Measurements from ENCODE around the gene CD7.
A peak's percentile ranks its signal among the peaks of the same experiment; 100 is the strongest.

Gene CD7

DNA sequence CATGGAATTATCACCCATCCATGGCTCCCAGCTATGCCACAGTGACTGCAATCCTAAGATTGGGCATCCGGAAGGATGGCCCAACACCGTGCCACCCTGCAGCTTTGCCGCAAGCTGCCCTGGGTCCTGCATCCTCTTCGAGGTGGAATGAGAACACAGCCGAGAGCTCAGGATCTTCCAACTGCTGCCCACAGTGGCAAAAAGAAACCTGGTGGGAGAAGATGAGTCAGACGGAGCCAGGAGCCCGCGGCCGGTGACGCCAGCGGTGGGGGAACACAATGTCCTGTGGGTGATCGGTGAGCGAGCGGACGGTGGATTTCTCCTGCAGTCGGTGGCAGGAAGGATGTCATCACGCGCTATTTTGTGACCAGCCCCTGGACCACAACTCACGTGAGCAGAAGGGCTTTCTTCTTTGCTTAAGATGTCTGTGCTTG, 20.1 kb downstream of the CD7 start (continued):
- TF ChIP-seq KLF8 (tag by site-specific recombination; IDR thresholded peaks at IDR 0.05): no peak
- TF ChIP-seq ZNF560 (tag by site-specific recombination; IDR thresholded peaks at IDR 0.05; ENCODE audit: borderline replicate concordance): no peak
- TF ChIP-seq SCRT1 (tag by site-specific recombination; IDR thresholded peaks at IDR 0.05; ENCODE audit: borderline replicate concordance): no peak
- peak; percentile 32; the same call in 1 of the 2 replicates for TF ChIP-seq ZNF660 (tag by site-specific recombination; IDR thresholded peaks at IDR 0.05)
- TF ChIP-seq, protein P1, sequence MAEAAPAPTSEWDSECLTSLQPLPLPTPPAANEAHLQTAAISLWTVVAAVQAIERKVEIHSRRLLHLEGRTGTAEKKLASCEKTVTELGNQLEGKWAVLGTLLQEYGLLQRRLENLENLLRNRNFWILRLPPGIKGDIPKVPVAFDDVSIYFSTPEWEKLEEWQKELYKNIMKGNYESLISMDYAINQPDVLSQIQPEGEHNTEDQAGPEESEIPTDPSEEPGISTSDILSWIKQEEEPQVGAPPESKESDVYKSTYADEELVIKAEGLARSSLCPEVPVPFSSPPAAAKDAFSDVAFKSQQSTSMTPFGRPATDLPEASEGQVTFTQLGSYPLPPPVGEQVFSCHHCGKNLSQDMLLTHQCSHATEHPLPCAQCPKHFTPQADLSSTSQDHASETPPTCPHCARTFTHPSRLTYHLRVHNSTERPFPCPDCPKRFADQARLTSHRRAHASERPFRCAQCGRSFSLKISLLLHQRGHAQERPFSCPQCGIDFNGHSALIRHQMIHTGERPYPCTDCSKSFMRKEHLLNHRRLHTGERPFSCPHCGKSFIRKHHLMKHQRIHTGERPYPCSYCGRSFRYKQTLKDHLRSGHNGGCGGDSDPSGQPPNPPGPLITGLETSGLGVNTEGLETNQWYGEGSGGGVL (tag by site-specific recombination; IDR thresholded peaks at IDR 0.05): peak; percentile 93
- TF ChIP-seq ZNF112 (tag by site-specific recombination; IDR thresholded peaks at IDR 0.05): no peak
- TF ChIP-seq MYNN (tag by site-specific recombination; IDR thresholded peaks at IDR 0.05; ENCODE audit: borderline replicate concordance): no peak
- peak; percentile 82 for TF ChIP-seq ZNF335 (tag by site-specific recombination; conservative IDR thresholded peaks at IDR 0.05)
- no peak for TF ChIP-seq ZNF555 (tag by site-specific recombination; conservative IDR thresholded peaks at IDR 0.05)
- no peak for TF ChIP-seq ZNF549 (tag by site-specific recombination; IDR thresholded peaks at IDR 0.05)
- no peak for TF ChIP-seq ZNF354C (tag by site-specific recombination; IDR thresholded peaks at IDR 0.05; ENCODE audit: borderline replicate concordance, low read depth)
- TF ChIP-seq ZNF621 (tag by site-specific recombination; IDR thresholded peaks at IDR 0.05): no peak
- no peak for TF ChIP-seq ZFP69B (tag by site-specific recombination; IDR thresholded peaks at IDR 0.05)
- 0 out of 2 replicates have a peak, but pooled peaks have one; percentile 14 for TF ChIP-seq BCL11A (tag by site-specific recombination; IDR thresholded peaks at IDR 0.05; ENCODE audit: low read depth)
- TF ChIP-seq ZNF837 (tag by site-specific recombination; IDR thresholded peaks at IDR 0.05): no peak
- TF ChIP-seq ZBTB17 (tag by site-specific recombination; IDR thresholded peaks at IDR 0.05): peak; percentile 91
- TF ChIP-seq ZIC2 (tag by site-specific recombination; IDR thresholded peaks at IDR 0.05): peak; percentile 33; the same call in 1 of the 2 replicates
- no peak for TF ChIP-seq ZNF48 (tag by site-specific recombination; IDR thresholded peaks at IDR 0.05)
- TF ChIP-seq ZFP37 (tag by site-specific recombination; IDR thresholded peaks at IDR 0.05): no peak
- TF ChIP-seq KLF10 (tag by site-specific recombination; IDR thresholded peaks at IDR 0.05): no peak
- TF ChIP-seq ZNF292 (tag by site-specific recombination; IDR thresholded peaks at IDR 0.05; ENCODE audit: borderline replicate concordance, low read depth): no peak
- TF ChIP-seq, protein P2, sequence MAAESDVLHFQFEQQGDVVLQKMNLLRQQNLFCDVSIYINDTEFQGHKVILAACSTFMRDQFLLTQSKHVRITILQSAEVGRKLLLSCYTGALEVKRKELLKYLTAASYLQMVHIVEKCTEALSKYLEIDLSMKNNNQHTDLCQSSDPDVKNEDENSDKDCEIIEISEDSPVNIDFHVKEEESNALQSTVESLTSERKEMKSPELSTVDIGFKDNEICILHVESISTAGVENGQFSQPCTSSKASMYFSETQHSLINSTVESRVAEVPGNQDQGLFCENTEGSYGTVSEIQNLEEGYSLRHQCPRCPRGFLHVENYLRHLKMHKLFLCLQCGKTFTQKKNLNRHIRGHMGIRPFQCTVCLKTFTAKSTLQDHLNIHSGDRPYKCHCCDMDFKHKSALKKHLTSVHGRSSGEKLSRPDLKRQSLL (tag by site-specific recombination; IDR thresholded peaks at IDR 0.05): no peak
- no peak; the same call in 1 of the 2 replicates for TF ChIP-seq SP7 (tag by site-specific recombination; IDR thresholded peaks at IDR 0.05)
- TF ChIP-seq, protein P3, sequence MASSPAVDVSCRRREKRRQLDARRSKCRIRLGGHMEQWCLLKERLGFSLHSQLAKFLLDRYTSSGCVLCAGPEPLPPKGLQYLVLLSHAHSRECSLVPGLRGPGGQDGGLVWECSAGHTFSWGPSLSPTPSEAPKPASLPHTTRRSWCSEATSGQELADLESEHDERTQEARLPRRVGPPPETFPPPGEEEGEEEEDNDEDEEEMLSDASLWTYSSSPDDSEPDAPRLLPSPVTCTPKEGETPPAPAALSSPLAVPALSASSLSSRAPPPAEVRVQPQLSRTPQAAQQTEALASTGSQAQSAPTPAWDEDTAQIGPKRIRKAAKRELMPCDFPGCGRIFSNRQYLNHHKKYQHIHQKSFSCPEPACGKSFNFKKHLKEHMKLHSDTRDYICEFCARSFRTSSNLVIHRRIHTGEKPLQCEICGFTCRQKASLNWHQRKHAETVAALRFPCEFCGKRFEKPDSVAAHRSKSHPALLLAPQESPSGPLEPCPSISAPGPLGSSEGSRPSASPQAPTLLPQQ (tag by site-specific recombination; IDR thresholded peaks at IDR 0.05): no peak
- TF ChIP-seq ZNF350 (tag by site-specific recombination; IDR thresholded peaks at IDR 0.05): no peak
- TF ChIP-seq, protein P4, sequence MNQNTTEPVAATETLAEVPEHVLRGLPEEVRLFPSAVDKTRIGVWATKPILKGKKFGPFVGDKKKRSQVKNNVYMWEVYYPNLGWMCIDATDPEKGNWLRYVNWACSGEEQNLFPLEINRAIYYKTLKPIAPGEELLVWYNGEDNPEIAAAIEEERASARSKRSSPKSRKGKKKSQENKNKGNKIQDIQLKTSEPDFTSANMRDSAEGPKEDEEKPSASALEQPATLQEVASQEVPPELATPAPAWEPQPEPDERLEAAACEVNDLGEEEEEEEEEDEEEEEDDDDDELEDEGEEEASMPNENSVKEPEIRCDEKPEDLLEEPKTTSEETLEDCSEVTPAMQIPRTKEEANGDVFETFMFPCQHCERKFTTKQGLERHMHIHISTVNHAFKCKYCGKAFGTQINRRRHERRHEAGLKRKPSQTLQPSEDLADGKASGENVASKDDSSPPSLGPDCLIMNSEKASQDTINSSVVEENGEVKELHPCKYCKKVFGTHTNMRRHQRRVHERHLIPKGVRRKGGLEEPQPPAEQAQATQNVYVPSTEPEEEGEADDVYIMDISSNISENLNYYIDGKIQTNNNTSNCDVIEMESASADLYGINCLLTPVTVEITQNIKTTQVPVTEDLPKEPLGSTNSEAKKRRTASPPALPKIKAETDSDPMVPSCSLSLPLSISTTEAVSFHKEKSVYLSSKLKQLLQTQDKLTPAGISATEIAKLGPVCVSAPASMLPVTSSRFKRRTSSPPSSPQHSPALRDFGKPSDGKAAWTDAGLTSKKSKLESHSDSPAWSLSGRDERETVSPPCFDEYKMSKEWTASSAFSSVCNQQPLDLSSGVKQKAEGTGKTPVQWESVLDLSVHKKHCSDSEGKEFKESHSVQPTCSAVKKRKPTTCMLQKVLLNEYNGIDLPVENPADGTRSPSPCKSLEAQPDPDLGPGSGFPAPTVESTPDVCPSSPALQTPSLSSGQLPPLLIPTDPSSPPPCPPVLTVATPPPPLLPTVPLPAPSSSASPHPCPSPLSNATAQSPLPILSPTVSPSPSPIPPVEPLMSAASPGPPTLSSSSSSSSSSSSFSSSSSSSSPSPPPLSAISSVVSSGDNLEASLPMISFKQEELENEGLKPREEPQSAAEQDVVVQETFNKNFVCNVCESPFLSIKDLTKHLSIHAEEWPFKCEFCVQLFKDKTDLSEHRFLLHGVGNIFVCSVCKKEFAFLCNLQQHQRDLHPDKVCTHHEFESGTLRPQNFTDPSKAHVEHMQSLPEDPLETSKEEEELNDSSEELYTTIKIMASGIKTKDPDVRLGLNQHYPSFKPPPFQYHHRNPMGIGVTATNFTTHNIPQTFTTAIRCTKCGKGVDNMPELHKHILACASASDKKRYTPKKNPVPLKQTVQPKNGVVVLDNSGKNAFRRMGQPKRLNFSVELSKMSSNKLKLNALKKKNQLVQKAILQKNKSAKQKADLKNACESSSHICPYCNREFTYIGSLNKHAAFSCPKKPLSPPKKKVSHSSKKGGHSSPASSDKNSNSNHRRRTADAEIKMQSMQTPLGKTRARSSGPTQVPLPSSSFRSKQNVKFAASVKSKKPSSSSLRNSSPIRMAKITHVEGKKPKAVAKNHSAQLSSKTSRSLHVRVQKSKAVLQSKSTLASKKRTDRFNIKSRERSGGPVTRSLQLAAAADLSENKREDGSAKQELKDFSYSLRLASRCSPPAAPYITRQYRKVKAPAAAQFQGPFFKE (tag by site-specific recombination; IDR thresholded peaks at IDR 0.05; ENCODE audit: borderline replicate concordance): no peak
- no peak for TF ChIP-seq ZNF19 (tag by site-specific recombination; IDR thresholded peaks at IDR 0.05; ENCODE audit: low read depth)
- no peak for TF ChIP-seq ZNF544 (tag by site-specific recombination; IDR thresholded peaks at IDR 0.05)

Measured in HEK293 (cell line).